Fibroblast of villous mesenchyme (primary cell): Measurements from ENCODE around the gene S1PR3. TPM values are rescaled to one million over a fixed set of nuclear protein-coding genes. Genes with fewer than 3 reads are reported as not detected.

Experiments
- DNase-seq: peaks from one replicate; pipeline ENCODE4 v3.0.0-alpha.2; 2010; ENCODE audit warnings: low read depth
- H3K4me3 ChIP-seq: 2 replicates; pipeline ENCODE4 v1.5.1; 2011; ENCODE audit warnings: low read depth, mild to moderate bottlenecking, low read length
- total RNA-seq: library from RNA; depleted of rRNA; stranded (reverse); fragments of >200 nt; gene quantifications from 2 replicates; pipeline ENCODE4 v1.2.3, GENCODE V29; 2012
- TF ChIP-seq, protein P1 (sequence below): IDR thresholded peaks from 2 replicates; pipeline ENCODE4 v1.5.1; 2012; ENCODE audit warnings: low read depth, mild to moderate bottlenecking, low read length; ENCODE audit not compliant: insufficient read depth

S1PR3 gene
- total RNA-seq, 1 donor, result 279 TPM

DNA sequence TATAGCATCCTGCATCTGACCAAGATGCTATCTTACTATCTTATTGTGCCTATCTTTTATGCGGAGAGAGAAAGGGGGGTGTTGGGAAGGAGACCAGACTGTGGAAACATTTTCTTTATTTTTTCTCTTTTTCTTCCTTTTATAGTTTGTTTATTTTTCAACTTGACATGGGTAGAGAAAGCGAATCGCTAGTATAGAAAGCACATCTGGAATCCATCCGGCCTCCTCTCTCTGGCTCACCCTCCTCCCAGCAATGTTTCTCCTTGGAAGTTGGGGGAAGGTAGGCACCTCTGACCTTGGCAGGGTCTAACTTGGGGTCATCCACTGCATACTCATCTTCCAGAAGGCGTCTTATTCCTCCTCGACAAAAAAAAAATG lies 3.9 kb downstream of the S1PR3 start:
- TF ChIP-seq, protein P1, sequence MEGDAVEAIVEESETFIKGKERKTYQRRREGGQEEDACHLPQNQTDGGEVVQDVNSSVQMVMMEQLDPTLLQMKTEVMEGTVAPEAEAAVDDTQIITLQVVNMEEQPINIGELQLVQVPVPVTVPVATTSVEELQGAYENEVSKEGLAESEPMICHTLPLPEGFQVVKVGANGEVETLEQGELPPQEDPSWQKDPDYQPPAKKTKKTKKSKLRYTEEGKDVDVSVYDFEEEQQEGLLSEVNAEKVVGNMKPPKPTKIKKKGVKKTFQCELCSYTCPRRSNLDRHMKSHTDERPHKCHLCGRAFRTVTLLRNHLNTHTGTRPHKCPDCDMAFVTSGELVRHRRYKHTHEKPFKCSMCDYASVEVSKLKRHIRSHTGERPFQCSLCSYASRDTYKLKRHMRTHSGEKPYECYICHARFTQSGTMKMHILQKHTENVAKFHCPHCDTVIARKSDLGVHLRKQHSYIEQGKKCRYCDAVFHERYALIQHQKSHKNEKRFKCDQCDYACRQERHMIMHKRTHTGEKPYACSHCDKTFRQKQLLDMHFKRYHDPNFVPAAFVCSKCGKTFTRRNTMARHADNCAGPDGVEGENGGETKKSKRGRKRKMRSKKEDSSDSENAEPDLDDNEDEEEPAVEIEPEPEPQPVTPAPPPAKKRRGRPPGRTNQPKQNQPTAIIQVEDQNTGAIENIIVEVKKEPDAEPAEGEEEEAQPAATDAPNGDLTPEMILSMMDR, result no peak
- peak overlapping the region; percentile 93 for H3K4me3 ChIP-seq
- peak; percentile 50 for DNase-seq

DNA sequence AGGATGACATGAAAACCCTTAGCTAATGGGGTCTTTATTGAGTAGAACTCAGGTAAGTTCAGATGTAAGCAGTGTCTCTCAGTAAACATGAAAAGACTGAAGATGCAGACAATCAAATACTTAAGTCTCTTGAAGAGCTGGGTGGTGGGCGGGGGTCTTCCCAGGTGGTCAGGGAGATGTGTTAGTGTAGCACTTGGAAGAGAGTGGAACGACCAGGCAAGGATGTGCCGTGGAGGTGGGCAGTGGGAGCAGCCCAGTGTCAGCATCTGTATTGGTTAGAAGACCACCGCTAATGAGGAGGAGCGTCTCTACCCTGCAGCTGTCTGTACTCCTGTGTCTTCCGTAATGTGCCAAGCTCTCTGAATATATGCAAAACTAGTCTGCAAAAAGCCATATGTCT lies 4.4 kb downstream of the S1PR3 start:
- TF ChIP-seq, protein P1, result no peak
- DNase-seq, result no peak
- peak overlapping the region; percentile 93 for H3K4me3 ChIP-seq

DNA sequence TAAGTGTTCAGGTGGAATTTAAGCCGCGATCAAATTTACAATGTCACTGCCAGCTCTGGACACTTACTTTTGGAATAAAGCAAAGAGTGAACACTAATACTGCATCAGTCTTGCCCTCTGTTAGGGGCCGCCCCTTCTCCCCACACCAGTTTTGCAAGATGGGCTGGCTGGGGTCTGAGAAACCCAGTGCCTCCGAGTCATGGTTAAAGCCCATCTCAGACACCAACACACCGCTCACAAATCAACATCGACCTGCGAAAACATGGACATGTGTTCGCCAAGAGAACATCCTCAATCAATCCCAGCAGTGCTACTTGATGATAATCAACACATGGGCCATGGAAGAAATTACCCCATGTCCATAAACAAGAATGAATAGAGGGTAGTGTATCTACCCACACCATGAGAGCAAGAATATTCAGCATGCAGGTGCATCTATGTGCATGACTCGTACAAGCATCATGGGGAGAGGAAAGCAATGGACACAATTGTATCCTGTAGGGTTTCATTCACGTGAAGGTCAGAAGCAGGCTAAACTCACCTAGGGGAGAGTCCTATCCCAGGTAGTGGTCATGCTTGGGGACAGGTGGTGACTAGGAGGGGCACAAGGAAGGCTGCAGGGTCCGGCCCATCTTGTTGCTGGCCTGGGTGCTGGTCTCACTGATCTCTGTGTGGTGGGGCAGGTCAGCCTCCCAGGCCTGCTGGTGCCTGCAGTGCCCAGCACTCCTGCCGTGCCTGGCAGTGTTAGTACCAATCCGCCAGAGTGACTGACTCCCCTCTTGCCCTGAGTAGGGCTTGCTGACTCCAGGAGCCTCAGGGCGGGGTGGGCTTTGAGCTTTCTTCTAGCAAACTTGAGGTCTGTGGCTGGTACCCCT lies 5.0 kb downstream of the S1PR3 start:
- no peak for DNase-seq
- peak overlapping the region; percentile 93 for H3K4me3 ChIP-seq
- TF ChIP-seq, protein P1, result no peak

DNA sequence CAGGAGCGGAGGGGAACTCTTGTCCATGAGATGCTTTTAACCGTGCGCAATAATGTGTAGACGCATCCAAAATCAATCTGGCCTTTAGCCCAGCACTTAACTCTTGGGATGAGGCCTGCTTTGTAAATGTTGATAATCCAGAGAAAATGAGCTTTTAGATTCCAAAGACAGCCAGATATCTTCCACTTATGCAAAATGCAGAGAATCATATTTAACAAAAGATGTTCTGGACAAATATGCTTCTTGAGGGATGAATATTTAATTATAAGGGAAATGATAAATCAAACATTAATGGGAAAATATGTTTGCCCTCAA lies 5.6 kb downstream of the S1PR3 start:
- H3K4me3 ChIP-seq, result no peak overlapping the region
- DNase-seq, result no peak
- TF ChIP-seq, protein P1, result no peak

DNA sequence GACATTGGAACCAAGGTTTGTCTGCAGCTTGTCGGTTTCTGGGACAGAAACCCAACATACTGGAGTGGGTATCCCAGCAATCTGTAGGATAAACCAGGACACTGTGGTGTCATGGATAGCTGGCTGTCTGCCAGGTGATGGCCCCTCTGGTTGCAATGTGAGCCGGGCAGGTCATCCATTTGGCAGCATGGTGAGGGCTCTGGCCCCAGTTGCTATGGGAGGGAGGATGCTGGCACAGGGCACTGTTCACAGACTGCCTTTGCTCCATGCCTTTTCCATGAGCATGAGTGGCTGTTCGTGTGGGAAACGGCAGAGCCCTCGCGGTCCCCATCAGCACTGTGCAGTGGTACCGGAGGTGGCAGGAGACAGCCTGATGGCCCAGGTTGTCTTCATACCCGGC lies 6.4 kb downstream of the S1PR3 start:
- DNase-seq, result no peak
- TF ChIP-seq, protein P1, result no peak
- no peak overlapping the region for H3K4me3 ChIP-seq

DNA sequence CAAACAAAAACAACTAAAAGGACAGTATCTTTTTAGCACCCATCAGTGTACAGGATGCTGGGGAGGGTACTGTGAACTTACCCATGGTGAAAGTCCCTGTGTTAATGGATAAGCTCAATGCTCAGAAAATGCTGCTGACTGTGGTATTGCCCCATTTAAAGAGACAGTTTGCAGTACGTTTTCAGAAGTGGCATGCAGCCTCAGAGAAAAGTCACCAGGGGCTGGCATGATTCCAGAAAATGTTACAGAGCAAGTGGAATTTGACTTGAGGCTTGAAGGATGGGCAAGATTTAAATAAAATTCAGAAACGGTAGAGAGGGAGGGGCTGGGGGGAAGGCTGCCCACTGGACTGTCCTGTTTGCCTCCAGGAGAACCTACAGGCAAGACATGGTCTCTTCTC lies 7.2 kb downstream of the S1PR3 start:
- DNase-seq, result peak; percentile 23
- TF ChIP-seq, protein P1, result no peak
- no peak overlapping the region for H3K4me3 ChIP-seq

DNA sequence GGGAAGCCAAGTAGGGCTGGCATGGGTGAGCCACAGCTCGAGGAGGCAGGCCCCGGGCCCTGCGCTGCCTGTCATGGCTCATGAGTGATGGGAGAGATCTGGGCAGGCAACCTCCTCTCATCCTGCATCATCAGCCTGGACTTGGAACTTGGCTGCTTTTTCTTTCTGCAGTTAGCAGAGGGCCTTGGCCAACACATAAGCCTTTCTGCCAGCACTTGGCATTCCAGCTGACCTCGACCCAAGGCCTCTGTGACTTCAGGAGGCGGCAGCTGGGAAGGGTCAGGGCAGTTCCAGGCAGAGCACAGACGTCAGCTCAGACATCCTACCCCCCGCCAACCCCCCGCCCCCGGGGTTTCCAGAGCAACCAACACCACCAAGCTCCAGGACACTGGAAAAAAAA lies 7.6 kb downstream of the S1PR3 start:
- no peak overlapping the region for H3K4me3 ChIP-seq
- TF ChIP-seq, protein P1, result no peak
- peak; percentile 71 for DNase-seq
